ENCODE measurements around the gene CFAP410.

- TF ChIP-seq CTCF (IDR thresholded peaks at IDR 0.05; ENCODE audit: low read depth, low read length, poor library complexity, severe bottlenecking) (no peak), EZH2phosphoT487 (IDR thresholded peaks at IDR 0.05; ENCODE audit: borderline replicate concordance, low read length) (no peak)
Measured at GRCh38 chr21:44335266-44336059, 3.7 kb downstream of the CFAP410 start.
